HEK293 (cell line): ENCODE measurements around the gene DNAH6.

Experiments
- CTCF ChIA-PET: fragments of 350-600 bp; formaldehyde crosslinking; extraction: SDS; loops from one replicate; lab custom pipeline; 2021; ENCODE audit warnings: antibody characterized with exemption; lab: Yijun Ruan, JAX
- POLR2A ChIA-PET: fragments of 300-600 bp; formaldehyde crosslinking; extraction: SDS; loops from one replicate; lab custom pipeline; 2020; ENCODE audit warnings: antibody characterized with exemption, inconsistent platforms; lab: Yijun Ruan, JAX
- H3K27ac ChIP-seq: fragments of 200-500 bp; sonication (Bioruptor generic); 2 replicates; pipeline ENCODE4 v1.5.1; 2014; ENCODE audit warnings: low read depth, low read length, control low read depth, inconsistent platforms; ENCODE audit errors: extremely low read depth
- H3K36me3 ChIP-seq, 2 experiments: fragments of 200-500 bp in 1 of 2; sonication (Bioruptor generic) in 1 of 2; 1 replicate in 1 of 2; 2 replicates in 1 of 2; pipeline ENCODE4 v1.5.1; 2014 to 2017; ENCODE audit warnings: inconsistent platforms in 2 of 2, low read length in 2 of 2; ENCODE audit not compliant: control insufficient read depth in 2 of 2, insufficient read depth in 1 of 2
- H3K4me1 ChIP-seq: fragments of 200-500 bp; sonication (Bioruptor generic); 2 replicates; pipeline ENCODE4 v1.5.1; 2014; ENCODE audit warnings: mild to moderate bottlenecking, low read length, inconsistent platforms; ENCODE audit not compliant: control insufficient read depth, insufficient read depth
- H3K4me3 ChIP-seq: 2 replicates; pipeline ENCODE4 v1.5.1; 2011; ENCODE audit warnings: low read depth, mild to moderate bottlenecking, control low read depth, low read length, moderate library complexity
- H3K9me3 ChIP-seq: fragments of 200-500 bp; sonication (Bioruptor generic); 2 replicates; pipeline ENCODE4 v1.5.1; 2014; ENCODE audit warnings: low read depth, low read length, inconsistent platforms; ENCODE audit not compliant: control insufficient read depth, insufficient read depth
- GLIS1 ChIP-seq: fragments of 450-650 bp; formaldehyde crosslinking; IDR thresholded peaks from 2 replicates; pipeline ENCODE4 v1.5.1; 2016; ENCODE audit warnings: missing biosample characterization, missing genetic modification characterization
- HOXD13 ChIP-seq: sonication (generic); formaldehyde crosslinking; IDR thresholded peaks from 2 replicates; pipeline ENCODE4 v1.8.0; 2022; ENCODE audit warnings: missing genetic modification reagents, borderline replicate concordance
- KLF16 ChIP-seq: fragments of 450-650 bp; formaldehyde crosslinking; IDR thresholded peaks from 2 replicates; pipeline ENCODE4 v1.5.1; 2017; ENCODE audit warnings: missing biosample characterization, missing genetic modification characterization
- MEIS1 ChIP-seq: sonication (generic); formaldehyde crosslinking; IDR thresholded peaks from 2 replicates; pipeline ENCODE4 v1.8.1; 2022; ENCODE audit warnings: missing genetic modification reagents, mild to moderate bottlenecking, borderline replicate concordance
- YY2 ChIP-seq: fragments of 450-650 bp; formaldehyde crosslinking; IDR thresholded peaks from 2 replicates; pipeline ENCODE4 v1.5.1; 2016; ENCODE audit warnings: missing biosample characterization, missing genetic modification characterization
- ZIC2 ChIP-seq: fragments of 450-650 bp; formaldehyde crosslinking; IDR thresholded peaks from 2 replicates; pipeline ENCODE4 v1.5.1; 2016; ENCODE audit warnings: missing biosample characterization, missing genetic modification characterization
- ZNF121 ChIP-seq: fragments of 450-650 bp; formaldehyde crosslinking; IDR thresholded peaks from 2 replicates; pipeline ENCODE4 v1.5.1; 2016; ENCODE audit warnings: missing biosample characterization, missing genetic modification characterization
- ZNF132 ChIP-seq: fragments of 450-650 bp; formaldehyde crosslinking; IDR thresholded peaks from 2 replicates; pipeline ENCODE4 v1.5.1; 2017; ENCODE audit warnings: missing biosample characterization, missing genetic modification characterization, borderline replicate concordance
- ZNF175 ChIP-seq: fragments of 450-650 bp; formaldehyde crosslinking; IDR thresholded peaks from 2 replicates; pipeline ENCODE4 v1.5.1; 2016; ENCODE audit warnings: missing biosample characterization, missing genetic modification characterization
- ZNF211 ChIP-seq: fragments of 450-650 bp; formaldehyde crosslinking; IDR thresholded peaks from 2 replicates; pipeline ENCODE4 v1.5.1; 2016; ENCODE audit warnings: low read depth, missing biosample characterization, missing genetic modification characterization
- ZNF214 ChIP-seq: fragments of 450-650 bp; formaldehyde crosslinking; IDR thresholded peaks from 2 replicates; pipeline ENCODE4 v1.5.1; 2017; ENCODE audit warnings: missing biosample characterization, mild to moderate bottlenecking, missing genetic modification characterization, borderline replicate concordance
- ZNF223 ChIP-seq: fragments of 450-650 bp; formaldehyde crosslinking; IDR thresholded peaks from 2 replicates; pipeline ENCODE4 v1.5.1; 2016; ENCODE audit warnings: missing biosample characterization, missing genetic modification characterization
- ZNF248 ChIP-seq: fragments of 450-650 bp; formaldehyde crosslinking; IDR thresholded peaks from 2 replicates; pipeline ENCODE4 v1.5.1; 2017; ENCODE audit warnings: missing biosample characterization, missing genetic modification characterization
- ZNF544 ChIP-seq: fragments of 450-650 bp; formaldehyde crosslinking; IDR thresholded peaks from 2 replicates; pipeline ENCODE4 v1.5.0; 2017; ENCODE audit warnings: missing biosample characterization, missing genetic modification characterization
- ZNF571 ChIP-seq: fragments of 450-650 bp; formaldehyde crosslinking; IDR thresholded peaks from 2 replicates; pipeline ENCODE4 v1.5.0; 2017; ENCODE audit warnings: missing biosample characterization, missing genetic modification characterization
- ZNF621 ChIP-seq: fragments of 450-650 bp; formaldehyde crosslinking; IDR thresholded peaks from 2 replicates; pipeline ENCODE4 v1.5.1; 2017; ENCODE audit warnings: missing biosample characterization, missing genetic modification characterization
- ZNF626 ChIP-seq: fragments of 450-650 bp; sonication (Bioruptor Pico); formaldehyde crosslinking; IDR thresholded peaks from 2 replicates; pipeline ENCODE4 v1.5.1; 2018; ENCODE audit warnings: missing biosample characterization, missing genetic modification characterization, inconsistent platforms
- ZNF768 ChIP-seq: fragments of 450-650 bp; formaldehyde crosslinking; IDR thresholded peaks from 2 replicates; pipeline ENCODE4 v1.5.1; 2018; ENCODE audit warnings: missing biosample characterization, mild to moderate bottlenecking, missing genetic modification characterization
- ZNF837 ChIP-seq: fragments of 450-650 bp; formaldehyde crosslinking; IDR thresholded peaks from 2 replicates; pipeline ENCODE4 v1.5.1; 2016; ENCODE audit warnings: missing biosample characterization, missing genetic modification characterization
- ZNF843 ChIP-seq: fragments of 450-650 bp; formaldehyde crosslinking; IDR thresholded peaks from 2 replicates; pipeline ENCODE4 v1.5.1; 2016; ENCODE audit warnings: missing biosample characterization, missing genetic modification characterization
- ZSCAN23 ChIP-seq: fragments of 450-650 bp; formaldehyde crosslinking; IDR thresholded peaks from 2 replicates; pipeline ENCODE4 v1.5.1; 2016; ENCODE audit warnings: missing biosample characterization, missing genetic modification characterization
- ZXDB ChIP-seq: fragments of 450-650 bp; formaldehyde crosslinking; IDR thresholded peaks from 2 replicates; pipeline ENCODE4 v1.5.1; 2016; ENCODE audit warnings: missing biosample characterization, missing genetic modification characterization
- TF ChIP-seq, protein P1 (sequence below): fragments of 450-650 bp; formaldehyde crosslinking; IDR thresholded peaks from 2 replicates; pipeline ENCODE4 v1.5.1; 2016; ENCODE audit warnings: missing biosample characterization, missing genetic modification characterization
- TF ChIP-seq, protein P2 (sequence below): fragments of 450-650 bp; formaldehyde crosslinking; IDR thresholded peaks from 2 replicates; pipeline ENCODE4 v1.5.1; 2017; ENCODE audit warnings: missing biosample characterization, missing genetic modification characterization
- TF ChIP-seq, protein P3 (sequence below): fragments of 450-650 bp; formaldehyde crosslinking; IDR thresholded peaks from 2 replicates; pipeline ENCODE4 v1.5.0; 2017; ENCODE audit warnings: missing biosample characterization, missing genetic modification characterization, borderline replicate concordance
- TF ChIP-seq, protein P4 (sequence below): fragments of 450-650 bp; formaldehyde crosslinking; IDR thresholded peaks from 2 replicates; pipeline ENCODE4 v1.5.1; 2016; ENCODE audit warnings: missing biosample characterization, missing genetic modification characterization

DNAH6 gene

GRCh38 chr2:84690225-84690624 is 173.9 kb downstream of the DNAH6 start (continued):
- TF ChIP-seq ZNF571 (tag by site-specific recombination), result no peak
- TF ChIP-seq ZNF248 (tag by site-specific recombination), result no peak

GRCh38 chr2:84694088-84694622 is 177.9 kb downstream of the DNAH6 start:
- no peak overlapping the region for H3K4me3 ChIP-seq
- TF ChIP-seq ZNF175 (tag by site-specific recombination) (no peak), ZNF132 (tag by site-specific recombination) (no peak), ZNF223 (tag by site-specific recombination) (no peak), ZNF621 (no peak), ZNF626 (no peak), ZSCAN23 (tag by site-specific recombination) (no peak), MEIS1 (CRISPR knock-in tag) (no peak), HOXD13 (CRISPR knock-in tag) (no peak), ZNF837 (no peak), GLIS1 (tag by site-specific recombination) (no peak)
- TF ChIP-seq, protein P1, sequence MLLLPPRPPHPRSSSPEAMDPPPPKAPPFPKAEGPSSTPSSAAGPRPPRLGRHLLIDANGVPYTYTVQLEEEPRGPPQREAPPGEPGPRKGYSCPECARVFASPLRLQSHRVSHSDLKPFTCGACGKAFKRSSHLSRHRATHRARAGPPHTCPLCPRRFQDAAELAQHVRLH, result no peak
- TF ChIP-seq, protein P2, sequence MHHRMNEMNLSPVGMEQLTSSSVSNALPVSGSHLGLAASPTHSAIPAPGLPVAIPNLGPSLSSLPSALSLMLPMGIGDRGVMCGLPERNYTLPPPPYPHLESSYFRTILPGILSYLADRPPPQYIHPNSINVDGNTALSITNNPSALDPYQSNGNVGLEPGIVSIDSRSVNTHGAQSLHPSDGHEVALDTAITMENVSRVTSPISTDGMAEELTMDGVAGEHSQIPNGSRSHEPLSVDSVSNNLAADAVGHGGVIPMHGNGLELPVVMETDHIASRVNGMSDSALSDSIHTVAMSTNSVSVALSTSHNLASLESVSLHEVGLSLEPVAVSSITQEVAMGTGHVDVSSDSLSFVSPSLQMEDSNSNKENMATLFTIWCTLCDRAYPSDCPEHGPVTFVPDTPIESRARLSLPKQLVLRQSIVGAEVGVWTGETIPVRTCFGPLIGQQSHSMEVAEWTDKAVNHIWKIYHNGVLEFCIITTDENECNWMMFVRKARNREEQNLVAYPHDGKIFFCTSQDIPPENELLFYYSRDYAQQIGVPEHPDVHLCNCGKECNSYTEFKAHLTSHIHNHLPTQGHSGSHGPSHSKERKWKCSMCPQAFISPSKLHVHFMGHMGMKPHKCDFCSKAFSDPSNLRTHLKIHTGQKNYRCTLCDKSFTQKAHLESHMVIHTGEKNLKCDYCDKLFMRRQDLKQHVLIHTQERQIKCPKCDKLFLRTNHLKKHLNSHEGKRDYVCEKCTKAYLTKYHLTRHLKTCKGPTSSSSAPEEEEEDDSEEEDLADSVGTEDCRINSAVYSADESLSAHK, result no peak
- TF ChIP-seq, protein P3, sequence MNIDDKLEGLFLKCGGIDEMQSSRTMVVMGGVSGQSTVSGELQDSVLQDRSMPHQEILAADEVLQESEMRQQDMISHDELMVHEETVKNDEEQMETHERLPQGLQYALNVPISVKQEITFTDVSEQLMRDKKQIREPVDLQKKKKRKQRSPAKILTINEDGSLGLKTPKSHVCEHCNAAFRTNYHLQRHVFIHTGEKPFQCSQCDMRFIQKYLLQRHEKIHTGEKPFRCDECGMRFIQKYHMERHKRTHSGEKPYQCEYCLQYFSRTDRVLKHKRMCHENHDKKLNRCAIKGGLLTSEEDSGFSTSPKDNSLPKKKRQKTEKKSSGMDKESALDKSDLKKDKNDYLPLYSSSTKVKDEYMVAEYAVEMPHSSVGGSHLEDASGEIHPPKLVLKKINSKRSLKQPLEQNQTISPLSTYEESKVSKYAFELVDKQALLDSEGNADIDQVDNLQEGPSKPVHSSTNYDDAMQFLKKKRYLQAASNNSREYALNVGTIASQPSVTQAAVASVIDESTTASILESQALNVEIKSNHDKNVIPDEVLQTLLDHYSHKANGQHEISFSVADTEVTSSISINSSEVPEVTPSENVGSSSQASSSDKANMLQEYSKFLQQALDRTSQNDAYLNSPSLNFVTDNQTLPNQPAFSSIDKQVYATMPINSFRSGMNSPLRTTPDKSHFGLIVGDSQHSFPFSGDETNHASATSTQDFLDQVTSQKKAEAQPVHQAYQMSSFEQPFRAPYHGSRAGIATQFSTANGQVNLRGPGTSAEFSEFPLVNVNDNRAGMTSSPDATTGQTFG (tag by site-specific recombination), result no peak
- TF ChIP-seq, all 188 proteins: peak for 0
- Histone ChIP-seq H3K36me3 (no peaks in the 10 kb centered on the region), H3K4me1 (no peaks in the 10 kb centered on the region), H3K27ac (no peak overlapping the region), H3K9me3 (no peaks in the 10 kb centered on the region)
- ChIA-PET CTCF (interaction anchor here (0.6 kb wide), 1 partner anchor 190 kb away, joined by 3 read pairs; no protein-coding TSS in a partner anchor), POLR2A (no interaction called here)

DNA sequence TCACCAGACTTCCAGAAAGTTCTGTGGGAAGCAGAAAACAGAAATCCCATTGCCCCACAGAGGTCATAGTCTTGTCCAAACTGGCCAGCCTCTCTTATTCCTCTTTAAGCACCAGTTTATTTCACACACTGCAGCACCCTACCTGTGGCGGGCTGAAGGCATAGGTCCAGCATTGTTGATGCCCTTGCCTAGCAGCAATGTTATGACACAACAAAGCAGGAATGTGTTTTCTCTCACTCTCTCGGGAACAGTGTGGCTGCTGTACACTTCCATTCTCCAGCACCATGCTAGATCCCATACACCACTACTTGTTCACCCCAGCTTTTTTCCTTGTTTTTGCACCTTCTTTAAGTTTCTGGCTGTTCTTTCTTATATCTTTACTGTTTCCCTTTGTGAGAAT is 181.6 kb downstream of the DNAH6 start:
- Histone ChIP-seq H3K9me3 (no peaks in the 10 kb centered on the region), H3K4me3 (no peak overlapping the region), H3K36me3 (no peaks in the 10 kb centered on the region), H3K4me1 (no peaks in the 10 kb centered on the region), H3K27ac (no peak overlapping the region)
- ChIA-PET CTCF (interaction anchor here (0.7 kb wide), 2 partner anchors 20 to 812 kb away, joined by 3 read pairs; no protein-coding TSS in a partner anchor), POLR2A (no interaction called here)
- TF ChIP-seq KLF16 (no peak), ZNF768 (tag by site-specific recombination) (no peak), ZNF211 (tag by site-specific recombination) (no peak), YY2 (tag by site-specific recombination) (no peak), ZXDB (tag by site-specific recombination) (no peak), ZNF214 (tag by site-specific recombination) (no peak), ZNF843 (tag by site-specific recombination) (no peak), ZIC2 (no peak), ZNF544 (tag by site-specific recombination) (no peak), ZNF121 (tag by site-specific recombination) (no peak)
- TF ChIP-seq, protein P4, sequence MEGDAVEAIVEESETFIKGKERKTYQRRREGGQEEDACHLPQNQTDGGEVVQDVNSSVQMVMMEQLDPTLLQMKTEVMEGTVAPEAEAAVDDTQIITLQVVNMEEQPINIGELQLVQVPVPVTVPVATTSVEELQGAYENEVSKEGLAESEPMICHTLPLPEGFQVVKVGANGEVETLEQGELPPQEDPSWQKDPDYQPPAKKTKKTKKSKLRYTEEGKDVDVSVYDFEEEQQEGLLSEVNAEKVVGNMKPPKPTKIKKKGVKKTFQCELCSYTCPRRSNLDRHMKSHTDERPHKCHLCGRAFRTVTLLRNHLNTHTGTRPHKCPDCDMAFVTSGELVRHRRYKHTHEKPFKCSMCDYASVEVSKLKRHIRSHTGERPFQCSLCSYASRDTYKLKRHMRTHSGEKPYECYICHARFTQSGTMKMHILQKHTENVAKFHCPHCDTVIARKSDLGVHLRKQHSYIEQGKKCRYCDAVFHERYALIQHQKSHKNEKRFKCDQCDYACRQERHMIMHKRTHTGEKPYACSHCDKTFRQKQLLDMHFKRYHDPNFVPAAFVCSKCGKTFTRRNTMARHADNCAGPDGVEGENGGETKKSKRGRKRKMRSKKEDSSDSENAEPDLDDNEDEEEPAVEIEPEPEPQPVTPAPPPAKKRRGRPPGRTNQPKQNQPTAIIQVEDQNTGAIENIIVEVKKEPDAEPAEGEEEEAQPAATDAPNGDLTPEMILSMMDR (tag by site-specific recombination), result no peak
